AG20443 (cell line): ENCODE data around the gene ITGBL1.

ENCODE experiments used
- DNase-seq: peaks from one replicate; pipeline ENCODE4 v3.0.0; 2012; ENCODE audit warnings: low spot score, mixed read lengths

ITGBL1 gene, protein sequence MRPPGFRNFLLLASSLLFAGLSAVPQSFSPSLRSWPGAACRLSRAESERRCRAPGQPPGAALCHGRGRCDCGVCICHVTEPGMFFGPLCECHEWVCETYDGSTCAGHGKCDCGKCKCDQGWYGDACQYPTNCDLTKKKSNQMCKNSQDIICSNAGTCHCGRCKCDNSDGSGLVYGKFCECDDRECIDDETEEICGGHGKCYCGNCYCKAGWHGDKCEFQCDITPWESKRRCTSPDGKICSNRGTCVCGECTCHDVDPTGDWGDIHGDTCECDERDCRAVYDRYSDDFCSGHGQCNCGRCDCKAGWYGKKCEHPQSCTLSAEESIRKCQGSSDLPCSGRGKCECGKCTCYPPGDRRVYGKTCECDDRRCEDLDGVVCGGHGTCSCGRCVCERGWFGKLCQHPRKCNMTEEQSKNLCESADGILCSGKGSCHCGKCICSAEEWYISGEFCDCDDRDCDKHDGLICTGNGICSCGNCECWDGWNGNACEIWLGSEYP

DNA sequence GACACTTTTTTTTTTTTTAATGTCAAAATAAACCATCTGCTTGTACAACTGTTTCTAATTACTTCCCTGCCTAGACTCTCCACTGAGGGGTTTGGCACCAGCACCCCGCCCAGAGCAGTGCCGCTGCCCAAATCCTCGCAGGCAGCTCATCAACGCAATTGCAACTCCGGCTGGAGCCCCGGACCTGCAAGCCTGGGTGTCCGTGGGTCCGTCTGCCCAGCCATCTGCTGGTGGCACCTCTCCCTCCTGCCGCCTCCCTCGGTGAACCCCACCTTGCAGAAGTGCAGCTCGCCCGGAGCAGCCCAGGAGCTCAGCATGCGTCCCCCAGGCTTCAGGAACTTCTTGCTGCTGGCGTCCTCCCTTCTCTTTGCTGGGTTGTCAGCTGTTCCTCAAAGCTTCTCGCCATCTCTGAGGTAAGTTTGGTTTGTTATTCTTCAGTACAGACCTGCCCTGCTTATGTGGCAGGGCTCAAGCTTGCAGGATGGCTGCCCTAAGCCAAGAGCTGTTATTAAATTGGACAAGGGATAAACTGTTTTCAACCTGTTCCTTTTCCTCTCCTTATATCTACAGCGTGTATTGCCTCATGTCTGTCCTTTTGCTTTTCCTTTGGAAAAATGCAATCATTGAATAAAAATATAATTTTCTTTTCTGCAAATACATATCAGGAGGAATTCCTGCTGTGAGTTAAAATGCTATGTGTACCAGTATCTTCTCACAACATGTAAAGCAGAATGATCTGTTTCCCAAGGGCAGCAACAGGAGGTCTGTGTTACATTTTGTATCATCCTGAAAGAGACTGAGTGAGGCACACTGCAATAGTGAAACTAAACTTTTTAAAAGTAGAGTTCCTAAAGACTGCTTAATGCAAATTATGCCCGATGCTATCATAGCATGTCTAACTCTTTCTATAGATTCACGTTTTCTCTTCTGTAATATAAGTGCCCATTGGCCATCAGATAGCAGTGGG lies at the start of gene ITGBL1:
ITGBL1 (plus strand) TSS at position 157 of the 967 bp plus-strand sequence; CDS start at position 316, 159 bp downstream.
- peak; percentile 72 for DNase-seq

DNA sequence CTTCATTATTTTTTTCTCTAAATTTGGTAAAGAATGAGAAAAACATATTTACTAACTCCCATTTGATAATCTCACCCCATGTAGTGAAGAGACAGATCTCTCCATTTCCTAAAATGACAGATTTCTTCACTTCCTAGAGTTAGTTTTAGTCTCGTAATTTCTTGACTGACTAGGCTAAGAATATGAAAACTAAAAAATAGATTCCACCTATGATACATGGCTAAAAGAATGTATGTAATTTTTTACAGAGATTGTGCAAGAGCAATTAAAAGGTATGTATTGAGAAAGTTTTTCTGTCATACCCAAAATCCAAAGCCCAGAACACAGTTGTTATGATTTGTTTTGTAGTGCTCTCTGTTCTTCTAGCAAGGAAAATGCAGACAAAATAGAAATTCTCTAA lies 45.7 kb upstream of the ITGBL1 start:
- DNase-seq, result no peak

DNA sequence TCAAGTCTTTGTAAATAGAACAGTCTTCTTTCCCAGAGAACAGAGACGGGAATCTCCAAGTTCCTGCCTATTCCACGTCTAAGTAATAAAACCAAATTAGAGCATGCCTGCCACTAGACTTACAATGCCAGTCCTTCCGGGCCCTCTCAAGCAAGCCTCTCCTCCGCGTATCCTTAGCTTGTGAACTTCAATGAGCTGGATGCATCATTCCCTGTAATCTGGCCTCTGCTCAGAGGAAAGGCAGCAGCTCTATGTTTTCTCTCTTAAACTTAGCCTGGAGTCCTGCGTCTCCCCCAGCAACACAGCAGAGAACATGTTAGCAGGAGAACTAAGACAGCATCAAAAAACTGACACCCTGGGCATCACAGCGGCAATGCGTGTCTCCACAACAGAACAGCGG lies 44.3 kb upstream of the ITGBL1 start:
- DNase-seq, result no peak

DNA sequence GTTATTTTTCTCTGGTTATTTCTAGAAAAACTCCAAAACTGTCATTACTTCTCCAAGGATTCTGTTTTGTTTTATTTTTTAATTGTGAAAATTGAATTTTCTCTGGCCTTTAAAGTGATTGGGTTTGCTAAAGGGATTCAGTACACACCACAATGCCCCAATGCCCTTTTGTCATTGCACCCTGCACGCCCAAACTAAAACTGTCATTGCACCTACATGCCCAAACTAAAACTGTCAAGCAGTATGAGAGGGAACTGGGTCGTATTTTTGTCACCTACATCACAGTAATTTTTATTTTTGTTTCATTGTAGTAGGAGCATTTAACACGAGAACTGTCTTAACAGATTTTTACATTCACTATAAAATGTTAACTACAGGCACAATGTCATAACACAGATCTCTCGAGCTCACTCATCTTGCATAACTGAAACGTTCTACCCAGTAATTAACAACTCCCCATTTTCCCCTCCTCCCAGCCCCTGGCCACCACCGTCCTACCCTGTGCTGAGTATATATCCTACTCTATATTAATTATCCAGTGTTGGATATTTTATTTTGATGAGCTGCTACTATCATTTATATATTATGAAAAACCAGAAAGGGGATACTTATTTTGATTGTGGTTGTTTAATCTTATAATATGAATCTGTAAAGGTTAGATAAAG lies 43.4 kb upstream of the ITGBL1 start:
- DNase-seq, result no peak

DNA sequence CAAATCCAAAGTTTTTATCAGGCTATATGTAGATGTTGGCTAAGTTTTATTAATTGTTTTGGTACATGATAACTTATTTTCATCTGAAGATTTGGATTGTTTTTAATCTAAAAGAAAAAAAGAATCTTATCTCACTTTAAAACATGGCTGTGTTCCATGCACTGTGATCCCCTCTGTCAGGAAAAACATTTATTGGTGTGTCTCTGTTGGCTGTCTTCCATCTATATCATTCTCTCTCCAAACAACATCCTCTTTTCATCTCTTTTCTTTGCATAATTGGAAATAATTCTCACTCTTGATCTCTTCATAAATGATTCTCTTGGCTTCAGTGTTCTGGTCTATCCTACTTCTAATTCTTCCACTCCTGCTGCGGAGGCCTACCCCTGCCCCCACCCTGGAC lies 40.4 kb upstream of the ITGBL1 start:
- DNase-seq, result no peak

DNA sequence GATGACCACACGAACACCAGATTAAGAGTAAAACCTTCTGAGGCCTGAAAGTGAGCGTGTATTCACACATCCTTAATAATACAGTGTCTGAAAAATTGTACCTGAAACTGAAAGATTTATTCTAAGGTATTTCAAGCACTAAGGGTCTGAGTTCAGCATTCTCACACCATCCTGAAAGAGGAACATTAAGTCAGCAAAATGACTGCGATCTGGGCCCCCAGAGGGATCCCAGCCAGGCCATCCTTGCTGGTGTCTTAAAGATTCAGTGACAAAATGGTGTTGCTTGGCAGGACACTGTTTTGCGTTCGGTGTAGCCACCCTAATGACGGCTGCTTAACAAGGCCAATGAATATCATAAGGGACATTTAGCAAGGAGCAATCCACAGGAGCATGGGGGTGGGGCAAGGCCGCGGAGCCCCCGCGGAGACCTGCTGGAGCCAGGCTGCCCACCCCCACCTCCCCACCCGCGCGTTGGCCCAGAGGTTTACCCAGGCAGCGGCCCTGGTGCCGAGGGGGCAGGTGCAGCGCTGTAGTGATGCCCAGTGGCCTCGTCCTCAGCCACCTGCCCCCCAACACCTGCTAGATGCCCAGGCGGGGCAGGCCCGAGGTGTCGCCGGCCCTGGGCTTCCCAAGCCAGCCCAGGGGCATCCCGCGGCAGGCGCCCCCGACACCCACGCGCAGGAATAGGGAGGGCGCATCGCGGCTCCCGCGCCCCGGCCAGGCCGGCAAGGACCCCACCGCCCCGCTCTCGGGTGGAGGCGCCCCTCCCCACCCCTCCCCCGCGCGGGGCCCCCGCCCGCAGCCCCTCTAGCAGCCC lies 36.9 kb upstream of the ITGBL1 start:
- no peak for DNase-seq

DNA sequence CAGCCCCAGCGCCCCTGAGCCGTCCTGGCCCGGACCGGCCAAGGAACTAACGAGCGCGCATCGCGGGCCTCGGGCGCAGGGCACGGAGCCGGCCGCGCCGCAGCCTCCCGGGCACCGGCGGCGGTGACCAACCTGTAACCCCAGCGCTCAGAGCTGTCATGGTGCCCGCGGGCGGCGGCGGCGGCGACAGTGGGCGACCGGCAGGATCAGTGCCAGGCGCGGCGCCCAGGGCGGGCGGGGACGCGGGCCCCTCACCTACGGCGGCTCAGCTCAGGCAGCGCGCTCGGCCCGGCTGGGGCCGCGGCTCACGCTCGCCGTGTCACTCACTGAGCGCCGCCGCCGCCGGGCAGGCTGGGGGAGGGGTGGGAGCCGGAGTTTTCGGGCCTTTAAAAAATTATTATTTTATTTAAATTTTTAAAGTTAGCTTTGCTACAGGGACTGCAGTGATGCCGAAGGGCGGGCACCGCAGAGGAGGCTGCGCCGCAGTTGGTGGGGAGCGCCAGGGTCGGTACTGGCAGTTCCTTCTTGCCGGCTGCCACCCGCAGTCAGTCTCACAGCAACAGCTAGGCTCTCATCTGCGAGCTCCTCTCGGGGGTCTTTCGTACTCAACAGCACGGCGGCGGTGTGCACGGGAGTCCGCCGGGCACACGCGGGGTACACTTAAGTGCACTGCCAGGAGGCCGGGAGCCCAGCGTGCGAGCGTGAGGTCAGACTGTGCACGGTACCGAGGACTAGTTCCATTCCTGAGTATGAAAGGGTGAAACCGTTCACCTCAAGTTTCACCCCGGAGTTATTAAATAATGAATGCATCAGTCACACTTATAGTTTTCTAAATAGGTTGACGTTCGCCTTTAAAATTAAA lies 36.1 kb upstream of the ITGBL1 start, which contains the start of gene NALCN:
NALCN (minus strand) TSS at position 328 of the 862 bp plus-strand sequence. CDS start 17,382 bp downstream, outside the sequence.
- DNase-seq, result peak; percentile 75

DNA sequence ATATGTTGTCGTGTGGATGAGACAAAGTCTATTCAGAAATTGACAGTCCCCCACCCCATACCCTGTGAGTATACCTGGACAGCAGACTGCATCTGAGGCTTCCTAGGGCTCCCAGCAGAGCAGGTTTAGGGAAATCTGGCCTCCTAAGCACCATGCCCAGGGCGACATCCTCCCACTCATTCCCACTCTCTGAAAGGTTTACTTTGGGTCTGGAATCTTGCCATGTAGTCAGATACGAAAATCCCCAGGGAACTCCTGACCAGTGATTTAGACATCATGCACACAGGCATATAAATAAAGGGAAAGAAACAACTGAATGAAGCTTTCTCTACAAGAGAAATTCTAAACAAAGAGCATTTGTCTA lies 35.5 kb upstream of the ITGBL1 start:
- DNase-seq, result no peak

DNA sequence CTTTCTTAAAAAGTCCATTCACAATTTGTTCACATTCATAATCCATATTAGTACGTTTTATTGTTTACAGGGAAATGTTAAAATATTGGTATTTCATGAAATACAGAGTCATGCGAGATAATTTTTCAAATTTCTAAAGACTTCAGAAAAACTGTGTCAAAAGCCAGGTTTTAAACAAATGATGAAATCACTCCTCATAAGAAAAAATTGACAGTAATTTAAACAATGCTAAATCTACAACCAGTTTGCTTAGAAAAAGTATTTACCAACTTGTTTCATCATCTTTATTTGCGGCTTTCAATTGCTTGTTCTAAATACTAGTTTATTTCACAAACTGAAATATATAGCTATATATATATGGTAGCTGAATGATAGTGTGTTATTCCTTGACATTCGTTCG lies 35.0 kb upstream of the ITGBL1 start:
- no peak for DNase-seq

DNA sequence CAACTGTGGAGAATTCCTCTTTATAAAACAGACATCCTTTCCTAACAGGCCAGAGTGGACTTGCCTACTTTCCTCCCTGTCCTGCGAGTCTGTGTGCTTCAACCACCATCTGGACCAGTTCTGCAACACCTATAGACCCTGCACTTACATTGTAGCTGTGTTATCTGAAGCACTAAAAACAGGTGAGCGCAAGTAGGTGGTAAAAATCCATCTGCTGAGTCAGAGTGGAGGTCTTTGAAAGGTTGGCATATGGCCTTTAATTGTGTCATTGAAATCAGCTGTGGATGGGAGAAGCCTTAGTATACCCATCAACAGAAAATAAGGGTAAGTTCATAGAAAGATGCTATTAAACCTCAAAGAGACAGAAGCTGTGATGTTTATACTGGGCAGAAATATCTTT lies 28.6 kb upstream of the ITGBL1 start:
- no peak for DNase-seq

DNA sequence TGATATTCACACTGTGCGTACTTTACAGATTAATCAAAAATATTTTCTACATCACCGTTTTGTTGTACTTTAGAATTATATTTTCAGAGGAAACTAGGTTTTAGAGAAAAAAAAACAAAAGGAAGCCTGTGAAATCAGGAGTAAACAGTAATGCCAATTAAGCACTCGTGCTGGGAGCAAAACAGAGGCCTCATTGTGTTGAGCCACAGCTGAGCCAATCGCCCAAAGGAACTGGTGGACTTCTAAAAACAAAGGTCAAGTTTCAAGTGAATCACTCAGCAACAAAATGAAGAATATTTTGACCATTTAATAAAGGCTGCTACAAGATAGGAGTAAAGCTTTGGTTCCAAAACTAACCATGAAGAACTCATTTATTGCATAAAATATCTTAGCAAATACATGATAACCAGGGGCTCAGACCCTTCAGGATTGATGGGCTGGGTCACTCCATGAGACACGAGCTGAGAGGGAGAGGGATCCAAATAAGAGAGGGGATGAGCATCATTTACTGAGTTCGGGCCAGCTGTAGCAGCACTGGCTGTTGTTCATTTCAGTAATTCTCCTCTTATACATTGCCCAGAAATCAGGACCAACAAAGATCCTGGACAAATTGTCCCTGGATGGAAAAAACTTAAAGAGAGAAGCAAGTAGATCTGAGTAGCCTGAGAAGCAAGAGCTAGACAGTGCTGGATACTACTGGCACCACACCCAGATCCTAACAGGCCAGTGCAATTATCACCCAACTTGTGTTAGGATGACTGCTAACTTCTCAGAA lies 27.9 kb upstream of the ITGBL1 start:
- DNase-seq, result peak; percentile 22

DNA sequence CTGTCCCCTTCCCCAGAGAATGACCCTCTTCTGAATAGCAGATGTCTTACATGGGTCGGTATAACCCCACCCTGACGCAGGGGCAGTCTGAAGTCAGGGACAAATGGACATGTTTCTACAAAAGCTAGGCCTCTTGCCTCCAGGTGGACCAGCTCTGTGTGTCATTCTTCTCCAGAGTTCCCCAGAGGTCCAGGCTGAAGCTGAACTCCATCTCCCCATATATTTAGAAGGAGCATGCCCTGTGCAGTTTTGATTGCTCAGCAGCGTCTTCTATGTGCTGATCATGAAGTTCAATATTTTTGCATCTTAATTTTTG lies 27.4 kb upstream of the ITGBL1 start:
- no peak for DNase-seq

DNA sequence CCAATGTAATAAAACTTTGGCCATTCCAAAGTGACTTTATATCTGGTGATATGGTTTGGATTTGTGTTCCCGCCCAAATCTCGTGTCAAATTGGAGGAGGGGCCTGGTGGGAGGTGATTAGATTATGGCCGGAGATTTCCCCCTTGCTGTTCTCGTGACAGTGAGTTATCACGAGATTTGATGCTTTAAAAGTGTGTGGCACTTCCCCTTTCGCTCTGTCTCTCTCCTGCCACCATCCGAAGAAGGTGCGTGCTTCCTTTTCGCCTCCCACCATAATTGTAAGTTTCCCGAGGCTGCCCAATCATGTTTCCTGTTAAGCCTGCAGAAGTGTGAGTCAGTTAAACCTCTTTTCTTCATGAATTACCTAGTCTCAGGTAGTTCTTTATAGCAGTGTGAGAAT lies 26.9 kb upstream of the ITGBL1 start:
- no peak for DNase-seq

DNA sequence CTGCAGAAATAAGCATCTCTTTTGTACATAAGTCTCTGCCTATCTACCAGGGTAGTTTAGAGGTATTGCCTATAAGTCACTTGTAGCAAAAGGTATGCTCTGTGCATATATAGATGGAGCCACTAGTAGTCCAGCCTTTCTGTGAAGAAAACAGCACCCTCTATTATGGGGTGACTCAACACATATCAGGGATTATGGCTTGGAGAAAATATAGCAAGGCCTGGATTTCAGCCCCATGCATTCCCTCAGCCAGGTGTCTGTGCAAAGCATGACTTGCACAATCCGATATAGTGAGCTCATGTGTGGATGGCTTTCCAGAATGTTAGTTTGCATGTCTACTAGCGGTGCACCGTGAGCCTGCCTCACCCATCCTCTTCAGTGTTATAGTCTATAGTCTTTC lies 22.7 kb upstream of the ITGBL1 start:
- no peak for DNase-seq

DNA sequence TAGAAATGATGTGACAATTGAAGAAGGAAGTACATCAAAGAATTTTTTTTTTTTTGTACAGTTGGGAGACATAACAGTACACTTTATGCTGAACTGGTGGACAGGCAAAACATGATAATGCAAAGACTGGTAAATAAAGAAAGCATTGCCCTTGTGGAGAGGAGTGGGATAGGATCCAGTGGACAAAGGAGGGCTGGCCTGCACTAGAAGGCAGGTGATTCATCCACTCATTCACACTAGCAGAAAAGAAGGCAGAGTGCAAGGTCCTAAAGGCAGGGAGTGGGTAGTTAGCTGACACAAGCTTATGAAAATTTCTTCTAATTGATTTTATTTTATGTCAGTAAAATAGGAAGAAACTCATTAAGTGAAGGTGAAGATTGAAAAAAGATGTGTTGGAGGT lies 18.6 kb upstream of the ITGBL1 start:
- DNase-seq, result no peak

DNA sequence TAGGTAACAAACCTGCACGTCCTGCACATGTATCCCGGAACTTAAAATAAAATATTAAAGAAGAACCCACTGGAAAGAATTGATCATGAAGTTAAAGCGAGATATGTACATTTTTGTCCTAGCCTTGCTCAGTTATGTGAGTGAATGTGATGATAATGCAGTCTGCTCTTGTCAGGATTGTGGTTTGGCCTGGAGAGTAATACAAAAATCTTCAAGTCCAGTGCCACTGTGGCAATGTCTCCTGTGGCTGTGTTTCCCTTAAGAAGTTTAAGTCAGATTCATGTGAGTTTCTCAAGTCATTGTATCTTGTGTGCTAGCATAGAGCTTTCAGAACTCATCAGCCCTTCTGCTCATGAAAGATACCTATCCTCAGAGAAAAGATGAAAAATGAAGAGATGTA lies 18.0 kb upstream of the ITGBL1 start:
- DNase-seq, result no peak

DNA sequence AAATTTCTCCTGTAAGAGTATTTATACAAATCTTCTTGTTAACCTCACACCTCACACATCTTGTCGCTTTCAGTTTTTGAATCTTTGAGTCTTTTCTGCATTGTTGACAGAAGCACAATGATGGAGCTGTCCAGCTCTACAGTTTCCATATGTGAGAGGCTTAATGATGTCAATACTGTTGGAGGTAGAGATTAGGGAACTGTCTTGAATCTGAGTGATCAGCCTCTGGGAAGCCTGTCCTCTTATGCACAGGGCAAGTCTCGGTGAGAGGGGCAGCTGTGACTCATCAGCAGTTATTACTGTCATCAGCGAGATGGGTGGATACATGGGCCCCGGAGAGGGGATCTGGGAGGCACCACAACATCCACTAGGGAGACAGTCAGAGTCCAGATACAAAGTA lies 4.6 kb upstream of the ITGBL1 start:
- DNase-seq, result no peak

DNA sequence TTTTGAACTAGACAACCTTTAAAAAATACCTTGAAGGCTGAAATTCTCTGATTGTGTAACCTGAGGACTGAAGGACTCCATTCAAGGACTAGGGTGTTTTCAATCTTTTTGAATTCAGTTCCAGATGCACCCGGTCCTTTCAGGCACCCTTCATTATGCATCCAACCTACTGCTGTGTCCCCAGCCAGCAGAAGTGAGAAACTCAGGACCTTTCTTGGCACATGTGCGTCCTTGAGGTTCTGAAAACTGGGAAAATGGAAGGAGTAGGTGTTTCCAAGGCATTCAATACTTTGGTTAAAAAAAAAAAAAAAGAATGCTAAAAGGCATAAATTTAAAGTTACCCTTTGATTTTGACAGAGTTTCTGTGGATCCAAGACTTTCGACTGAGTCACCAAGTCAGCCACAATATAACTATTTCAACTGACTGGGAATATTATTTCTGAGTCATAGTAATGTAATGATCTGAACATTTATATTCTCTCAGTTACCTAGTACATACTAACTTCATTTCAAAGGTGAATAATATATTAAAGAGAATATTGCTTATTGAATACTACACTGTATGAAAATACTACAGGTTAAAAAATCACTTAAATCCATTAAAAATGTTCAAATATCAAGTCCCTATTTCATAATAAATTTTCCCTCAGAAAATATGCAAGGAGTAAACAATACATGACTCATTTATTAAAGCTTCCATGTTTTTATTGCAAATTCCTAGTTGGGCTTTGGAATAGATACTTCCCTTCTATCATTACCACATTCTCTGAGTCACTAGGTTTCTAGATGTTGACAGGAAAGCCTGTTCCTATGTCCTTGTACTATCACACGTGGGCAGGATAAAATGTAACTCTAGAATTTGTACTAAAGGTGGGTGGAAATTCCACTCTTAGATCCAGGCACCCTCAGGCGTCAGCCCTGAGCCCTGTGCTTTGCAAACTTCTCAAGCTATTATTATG lies 2.4 kb upstream of the ITGBL1 start:
- peak; percentile 57 for DNase-seq

DNA sequence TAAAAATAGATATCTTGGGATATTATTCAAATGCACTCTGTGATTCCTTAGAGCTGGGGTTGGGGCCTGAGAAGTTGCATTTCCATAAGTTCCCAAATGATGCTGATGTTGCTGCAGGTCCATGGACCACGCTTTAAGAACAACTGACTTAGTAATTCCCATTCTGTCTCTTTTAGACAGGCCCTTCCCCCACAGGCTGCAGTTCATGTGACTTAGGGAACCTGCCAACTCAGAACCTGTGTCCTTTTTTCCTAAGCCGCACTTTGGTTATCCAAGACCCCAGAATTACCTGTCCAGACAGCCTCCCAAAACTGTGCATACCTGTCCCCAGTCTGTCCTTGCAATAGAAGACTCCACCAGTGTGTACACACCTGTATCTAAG lies 1.7 kb upstream of the ITGBL1 start:
- no peak for DNase-seq
